SK-N-SH (cell line): ENCODE measurements around the gene NAALADL2. TPM values are rescaled to one million over a fixed set of nuclear protein-coding genes. Genes with fewer than 3 reads are reported as not detected.

Experiments used
- CTCF ChIA-PET: fragments of 300-600, 350-600 bp; formaldehyde crosslinking; extraction: SDS; loops from one replicate; lab custom pipeline; 2021; lab: Yijun Ruan, JAX
- POLR2A ChIA-PET: fragments of 350-600 bp; sonication (Branson Sonifier 250); formaldehyde crosslinking; extraction: SDS; loops from one replicate; lab custom pipeline; 2020; ENCODE audit warnings: antibody characterized with exemption, inconsistent platforms; lab: Yijun Ruan, JAX
- DNase-seq: peaks from one replicate; pipeline ENCODE4 v3.0.0; 2012
- H2AFZ ChIP-seq: fragments of 200-600 bp; sonication (generic); 2 replicates; pipeline ENCODE4 v1.8.1; 2016; ENCODE audit warnings: antibody characterized with exemption, mild to moderate bottlenecking, low read depth
- H3F3A ChIP-seq: fragments of 200-600 bp; sonication (generic); replicated peaks from 2 replicates; pipeline ENCODE3; 2016; ENCODE audit warnings: antibody characterized with exemption, mild to moderate bottlenecking; ENCODE audit not compliant: insufficient read depth
- H3K27ac ChIP-seq, 2 experiments: fragments of 200-500 bp in 1 of 2; fragments of 200-600 bp in 1 of 2; sonication (Bioruptor generic) in 1 of 2; sonication (generic), shearing (Covaris generic) in 1 of 2; 2 replicates each; pipeline versions ENCODE4 v1.5.1 to v1.6.1; 2014 to 2016; ENCODE audit warnings: low read depth in 2 of 2, inconsistent platforms in 1 of 2, low read length in 1 of 2, mild to moderate bottlenecking in 1 of 2, mixed read lengths in 1 of 2
- H3K27me3 ChIP-seq: fragments of 200-600 bp; sonication (generic), shearing (Covaris generic); 2 replicates; pipeline ENCODE4 v1.6.1; 2016; ENCODE audit warnings: mixed run types; ENCODE audit not compliant: insufficient read depth
- H3K36me3 ChIP-seq, 2 experiments: fragments of 200-500 bp in 1 of 2; fragments of 200-600 bp in 1 of 2; sonication (Bioruptor generic) in 1 of 2; sonication (generic) in 1 of 2; replicated peaks in 1 of 2; 2 replicates each; pipeline versions ENCODE3 to v1.5.1; 2014 to 2016; ENCODE audit warnings: low read length in 1 of 2, mild to moderate bottlenecking in 1 of 2; ENCODE audit not compliant: insufficient read depth in 2 of 2, control insufficient read depth in 1 of 2
- H3K4me1 ChIP-seq, 2 experiments: fragments of 200-500 bp in 1 of 2; fragments of 200-600 bp in 1 of 2; sonication (Bioruptor generic) in 1 of 2; sonication (generic), shearing (Covaris generic) in 1 of 2; 2 replicates each; pipeline versions ENCODE4 v1.5.1 to v1.6.1; 2014 to 2016; ENCODE audit warnings: low read depth in 1 of 2, low read length in 1 of 2, mixed run types in 1 of 2; ENCODE audit not compliant: insufficient read depth in 2 of 2, control insufficient read depth in 1 of 2
- H3K4me2 ChIP-seq: fragments of 200-600 bp; sonication (generic), shearing (Covaris generic); 2 replicates; pipeline ENCODE4 v1.6.1; 2017; ENCODE audit warnings: mixed run types
- H3K4me3 ChIP-seq, 2 experiments: fragments of 200-500 bp in 1 of 2; fragments of 200-600 bp in 1 of 2; sonication (Bioruptor generic) in 1 of 2; sonication (generic), shearing (Covaris generic) in 1 of 2; 2 replicates each; pipeline versions ENCODE4 v1.5.1 to v1.8.1; 2014 to 2016; ENCODE audit warnings: low read depth in 2 of 2, inconsistent platforms in 1 of 2, low read length in 1 of 2, mild to moderate bottlenecking in 1 of 2, mixed read lengths in 1 of 2, moderate library complexity in 1 of 2
- H3K79me2 ChIP-seq: fragments of 200-600 bp; sonication (generic); 2 replicates; pipeline ENCODE4 v1.8.1; 2017; ENCODE audit warnings: mild to moderate bottlenecking; ENCODE audit not compliant: insufficient read depth
- H3K9ac ChIP-seq: fragments of 200-600 bp; sonication (generic); 2 replicates; pipeline ENCODE4 v1.6.1; 2017; ENCODE audit warnings: mixed run types
- H3K9me2 ChIP-seq: fragments of 200-600 bp; sonication (generic); 2 replicates; pipeline ENCODE4 v1.6.1; 2017; ENCODE audit warnings: mixed run types
- H3K9me3 ChIP-seq: fragments of 200-600 bp; sonication (generic); 2 replicates; pipeline ENCODE4 v1.6.1; 2017; ENCODE audit warnings: mixed run types, mild to moderate bottlenecking, moderate library complexity
- H4K20me1 ChIP-seq: fragments of 200-600 bp; sonication (generic); 2 replicates; pipeline ENCODE4 v1.6.1; 2017; ENCODE audit warnings: mild to moderate bottlenecking, mixed run types; ENCODE audit not compliant: insufficient read depth
- EP300 ChIP-seq, 2 experiments: IDR thresholded peaks; 2 replicates each; pipeline versions ENCODE4 v1.4.0 to v1.6.1; 2012; ENCODE audit warnings: borderline replicate concordance in 1 of 2, low read depth in 1 of 2, low read length in 1 of 2
- FOSL2 ChIP-seq: IDR thresholded peaks from 2 replicates; pipeline ENCODE4 v1.4.0; 2012; ENCODE audit warnings: low read depth, mild to moderate bottlenecking, moderate library complexity, borderline replicate concordance
- FOXJ3 ChIP-seq: sonication (generic); formaldehyde crosslinking; IDR thresholded peaks from 2 replicates; pipeline ENCODE4 v1.5.1; 2020; ENCODE audit warnings: mild to moderate bottlenecking, missing genetic modification reagents
- FOXM1 ChIP-seq: IDR thresholded peaks from 2 replicates; pipeline ENCODE4 v1.4.0; 2012; ENCODE audit warnings: low read depth, mild to moderate bottlenecking
- GABPA ChIP-seq: IDR thresholded peaks from 2 replicates; pipeline ENCODE4 v1.4.0; 2012; ENCODE audit warnings: low read depth, mild to moderate bottlenecking
- JUND ChIP-seq: IDR thresholded peaks from 2 replicates; pipeline ENCODE4 v1.4.0; 2012
- MAX ChIP-seq: IDR thresholded peaks from 2 replicates; pipeline ENCODE4 v1.4.0; 2012; ENCODE audit warnings: low read depth
- MEF2A ChIP-seq: IDR thresholded peaks from 2 replicates; pipeline ENCODE4 v1.4.0; 2012; ENCODE audit warnings: low read depth, borderline replicate concordance
- NFIC ChIP-seq: IDR thresholded peaks from 2 replicates; pipeline ENCODE4 v1.4.0; 2012; ENCODE audit warnings: borderline replicate concordance
- NRF1 ChIP-seq: IDR thresholded peaks from 2 replicates; pipeline ENCODE4 v1.6.1; 2012; ENCODE audit warnings: low read depth, mild to moderate bottlenecking, low read length
- SMC3 ChIP-seq: IDR thresholded peaks from 2 replicates; pipeline ENCODE4 v1.6.1; 2012; ENCODE audit warnings: low read depth, low read length, improper control_type of control experiment
- TCF12 ChIP-seq: IDR thresholded peaks from 2 replicates; pipeline ENCODE4 v1.4.0; 2012
- TEAD4 ChIP-seq: IDR thresholded peaks from 2 replicates; pipeline ENCODE4 v1.4.0; 2012; ENCODE audit warnings: mild to moderate bottlenecking, borderline replicate concordance; ENCODE audit not compliant: insufficient read depth
- WGBS: methylation state at CpG from one replicate; pipeline ENCODE4 v1.1.6; 2017; ENCODE audit warnings: low lambda C conversion rate; 5-methylcytosine and 5-hydroxymethylcytosine counted together
- polyA plus RNA-seq, 3 experiments: library from polyadenylated mRNA; depleted of rRNA; stranded (reverse); fragments of >200 nt; gene quantifications; 2 replicates each; pipeline ENCODE4 v1.2.3, GENCODE V29; 2012
- TF ChIP-seq, protein P1 (sequence below): IDR thresholded peaks from 2 replicates; pipeline ENCODE4 v1.6.1; 2012; ENCODE audit warnings: mild to moderate bottlenecking, low read depth, low read length, moderate library complexity
- TF ChIP-seq, protein P2 (sequence below): IDR thresholded peaks from 2 replicates; pipeline ENCODE4; 2012

The NAALADL2 gene
- polyA plus RNA-seq, 1 of the 3 experiments (the other 2 are of a cell fraction), result 1.2 TPM

- Histone ChIP-seq H3F3A (peaks cover 6% of the 10 kb centered on the region), H3K4me2 (no peak overlapping the region), H3K9me2 (no peaks in the 10 kb centered on the region), H2AFZ (no peak overlapping the region), H3K36me3 (no peaks in the 10 kb centered on the region), H3K9ac (no peak overlapping the region), H3K27ac (no peak overlapping the region), H3K4me1 (no peaks in the 10 kb centered on the region; a peak in 1 of 4 replicates), H4K20me1 (no peaks in the 10 kb centered on the region), H3K79me2 (no peaks in the 10 kb centered on the region), H3K27me3 (no peaks in the 10 kb centered on the region), H3K4me3 (no peak overlapping the region), H3K9me3 (no peaks in the 10 kb centered on the region; the same call in 1 of the 2 replicates)
- TF ChIP-seq NFIC (no peak), JUND (no peak), NRF1 (no peak), MEF2A (no peak), FOXM1 (no peak), SMC3 (no peak), EP300 (IDR thresholded peaks at IDR 0.05; ENCODE audit: borderline replicate concordance in 1 of 2, low read depth in 1 of 2, low read length in 1 of 2) (no peak), GABPA (no peak), TEAD4 (no peak), MAX (no peak), TCF12 (no peak), FOXJ3 (CRISPR knock-in tag) (no peak)
- TF ChIP-seq, protein P1, sequence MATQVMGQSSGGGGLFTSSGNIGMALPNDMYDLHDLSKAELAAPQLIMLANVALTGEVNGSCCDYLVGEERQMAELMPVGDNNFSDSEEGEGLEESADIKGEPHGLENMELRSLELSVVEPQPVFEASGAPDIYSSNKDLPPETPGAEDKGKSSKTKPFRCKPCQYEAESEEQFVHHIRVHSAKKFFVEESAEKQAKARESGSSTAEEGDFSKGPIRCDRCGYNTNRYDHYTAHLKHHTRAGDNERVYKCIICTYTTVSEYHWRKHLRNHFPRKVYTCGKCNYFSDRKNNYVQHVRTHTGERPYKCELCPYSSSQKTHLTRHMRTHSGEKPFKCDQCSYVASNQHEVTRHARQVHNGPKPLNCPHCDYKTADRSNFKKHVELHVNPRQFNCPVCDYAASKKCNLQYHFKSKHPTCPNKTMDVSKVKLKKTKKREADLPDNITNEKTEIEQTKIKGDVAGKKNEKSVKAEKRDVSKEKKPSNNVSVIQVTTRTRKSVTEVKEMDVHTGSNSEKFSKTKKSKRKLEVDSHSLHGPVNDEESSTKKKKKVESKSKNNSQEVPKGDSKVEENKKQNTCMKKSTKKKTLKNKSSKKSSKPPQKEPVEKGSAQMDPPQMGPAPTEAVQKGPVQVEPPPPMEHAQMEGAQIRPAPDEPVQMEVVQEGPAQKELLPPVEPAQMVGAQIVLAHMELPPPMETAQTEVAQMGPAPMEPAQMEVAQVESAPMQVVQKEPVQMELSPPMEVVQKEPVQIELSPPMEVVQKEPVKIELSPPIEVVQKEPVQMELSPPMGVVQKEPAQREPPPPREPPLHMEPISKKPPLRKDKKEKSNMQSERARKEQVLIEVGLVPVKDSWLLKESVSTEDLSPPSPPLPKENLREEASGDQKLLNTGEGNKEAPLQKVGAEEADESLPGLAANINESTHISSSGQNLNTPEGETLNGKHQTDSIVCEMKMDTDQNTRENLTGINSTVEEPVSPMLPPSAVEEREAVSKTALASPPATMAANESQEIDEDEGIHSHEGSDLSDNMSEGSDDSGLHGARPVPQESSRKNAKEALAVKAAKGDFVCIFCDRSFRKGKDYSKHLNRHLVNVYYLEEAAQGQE, result no peak
- TF ChIP-seq, protein P2, sequence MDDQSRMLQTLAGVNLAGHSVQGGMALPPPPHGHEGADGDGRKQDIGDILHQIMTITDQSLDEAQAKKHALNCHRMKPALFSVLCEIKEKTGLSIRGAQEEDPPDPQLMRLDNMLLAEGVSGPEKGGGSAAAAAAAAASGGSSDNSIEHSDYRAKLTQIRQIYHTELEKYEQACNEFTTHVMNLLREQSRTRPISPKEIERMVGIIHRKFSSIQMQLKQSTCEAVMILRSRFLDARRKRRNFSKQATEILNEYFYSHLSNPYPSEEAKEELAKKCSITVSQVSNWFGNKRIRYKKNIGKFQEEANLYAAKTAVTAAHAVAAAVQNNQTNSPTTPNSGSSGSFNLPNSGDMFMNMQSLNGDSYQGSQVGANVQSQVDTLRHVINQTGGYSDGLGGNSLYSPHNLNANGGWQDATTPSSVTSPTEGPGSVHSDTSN, result no peak
- CTCF ChIA-PET, result interaction anchor here (2.0 kb wide), 1 partner anchor 10 kb away, joined by 4 read pairs; no protein-coding TSS in a partner anchor
- POLR2A ChIA-PET, result no interaction called here
- 73% methylated on average over 1 of the region's 1 CpG for WGBS
- no peak for DNase-seq
Observed at GRCh38 chr3:175001091-175001490, 142.0 kb downstream of the NAALADL2 start.

- Histone ChIP-seq H3K9me2 (no peaks in the 10 kb centered on the region), H3K27ac (peak overlapping the region in 1 of 2 experiments; percentile 50; a peak in 2 of 4 replicates), H3K9me3 (no peaks in the 10 kb centered on the region; the same call in 1 of the 2 replicates), H3K9ac (no peak overlapping the region), H2AFZ (no peak overlapping the region), H3K36me3 (no peaks in the 10 kb centered on the region), H3K79me2 (no peaks in the 10 kb centered on the region), H3K27me3 (no peaks in the 10 kb centered on the region), H4K20me1 (no peaks in the 10 kb centered on the region), H3F3A (peaks cover 6% of the 10 kb centered on the region), H3K4me3 (no peak overlapping the region), H3K4me2 (no peak overlapping the region)
- CTCF ChIA-PET, result interaction anchor here (2.0 kb wide), 1 partner anchor 12 kb away, joined by 4 read pairs; no protein-coding TSS in a partner anchor
- 47% methylated on average over 1 of the region's 1 CpG for WGBS
- no peak for DNase-seq
- TF ChIP-seq FOSL2, result peak; percentile 23; the same call in 1 of the 2 replicates
- TF ChIP-seq, protein P2, result peak; percentile 50
- no peak for TF ChIP-seq EP300 (IDR thresholded peaks at IDR 0.05; ENCODE audit: borderline replicate concordance in 1 of 2, low read depth in 1 of 2, low read length in 1 of 2)
- TF ChIP-seq, all 33 proteins: peak for 2
- POLR2A ChIA-PET, result no interaction called here
- no peaks in the 10 kb centered on the region; a peak in 1 of 4 replicates for H3K4me1 ChIP-seq
Observed at GRCh38 chr3:175002732-175003143, 143.6 kb downstream of the NAALADL2 start.
